Uterus (tissue), 4 donors: ENCODE measurements around the gene PPA2. TPM values are rescaled to one million over a fixed set of nuclear protein-coding genes. Genes with fewer than 3 reads are reported as not detected.

ENCODE experiments used
- DNase-seq, 2 donors: peaks; one replicate each; pipeline ENCODE4 v3.0.0-alpha.2; 2019 to 2020
- H3K27ac ChIP-seq, 2 donors: fragments of 200-600 bp; sonication (generic); 1 replicate in 1 of 2; 2 replicates in 1 of 2; pipeline ENCODE4 v1.5.1; 2016 to 2018
- H3K27me3 ChIP-seq, 2 donors: fragments of 200-600 bp; sonication (generic); one replicate each; pipeline ENCODE4 v1.5.1; 2018 to 2019; ENCODE audit warnings: control low read depth in 1 of 2
- H3K36me3 ChIP-seq, 2 donors: fragments of 200-600 bp; sonication (generic); one replicate each; pipeline ENCODE4 v1.5.1; 2019; ENCODE audit warnings: control low read depth in 1 of 2
- H3K4me1 ChIP-seq, 2 donors: fragments of 200-600 bp; sonication (generic); one replicate each; pipeline ENCODE4 v1.5.1; 2018 to 2019; ENCODE audit warnings: control low read depth in 1 of 2
- H3K4me3 ChIP-seq, 2 donors: fragments of 200-600 bp; sonication (generic); 1 replicate in 1 of 2; 2 replicates in 1 of 2; pipeline ENCODE4 v1.5.1; 2018 to 2019; ENCODE audit warnings: mild to moderate bottlenecking in 1 of 2
- H3K9me3 ChIP-seq, 2 donors: fragments of 200-600 bp; sonication (generic); one replicate each; pipeline ENCODE4 v1.5.1; 2019; ENCODE audit warnings: control low read depth in 1 of 2
- CTCF ChIP-seq, 4 experiments: fragments of 200-600 bp in 2 of 4; fragments of 450-650 bp in 2 of 4; sonication (generic) in 2 of 4; IDR thresholded peaks; one replicate each; pipeline ENCODE4 v1.5.1; 2016 to 2019; ENCODE audit warnings: antibody characterized with exemption in 4 of 4, mild to moderate bottlenecking in 2 of 4, moderate library complexity in 1 of 4
- POLR2A ChIP-seq, 2 donors: fragments of 450-650 bp; IDR thresholded peaks; one replicate each; pipeline ENCODE4 v1.6.1; 2016; ENCODE audit warnings: antibody characterized with exemption in 2 of 2, mild to moderate bottlenecking in 1 of 2, moderate library complexity in 1 of 2
- intact Hi-C: fragments of 100-400 bp; cut with DNase I; formaldehyde crosslinking; loops from one replicate; pipeline ENCODE4 v1.15.1; 2023; ENCODE audit warnings: low total_unique reads
- total RNA-seq, 4 donors: library from RNA; depleted of rRNA in 3 of 4; stranded (reverse); fragments of >200 nt in 3 of 4; gene quantifications; one replicate each; pipeline versions ENCODE4 v1.1.0 to v1.2.4, GENCODE V29; 2014 to 2023
- donor health status: DM: yes; HTN: yes; CAD: no.

Gene PPA2
- total RNA-seq, 4 donors from 2014 or later = 94.4 to 964 (median 152) TPM

- Histone ChIP-seq H3K27me3 (no peaks in the 10 kb centered on the region), H3K4me3 (no peak overlapping the region), H3K27ac (no peak overlapping the region), H3K9me3 (no peaks in the 10 kb centered on the region), H3K36me3 (peaks cover 0 to 4% of the 10 kb centered on the region in 2 donors), H3K4me1 (no peaks in the 10 kb centered on the region)
- intact Hi-C loops = no loop called here
- TF ChIP-seq POLR2A (IDR thresholded peaks at IDR 0.05) (no peak), CTCF (IDR thresholded peaks at IDR 0.05) (no peak)
- no peak for DNase-seq
Measured at GRCh38 chr4:105434940-105435339, 38.9 kb downstream of the PPA2 start.

GRCh38 chr4:105433421-105433820 lies 40.4 kb downstream of the PPA2 start:
- TF ChIP-seq CTCF (IDR thresholded peaks at IDR 0.05) (no peak), POLR2A (IDR thresholded peaks at IDR 0.05) (no peak)
- Histone ChIP-seq H3K27me3 (no peaks in the 10 kb centered on the region), H3K4me3 (no peak overlapping the region), H3K9me3 (no peaks in the 10 kb centered on the region), H3K27ac (no peak overlapping the region), H3K4me1 (no peaks in the 10 kb centered on the region), H3K36me3 (no peaks in the 10 kb centered on the region)
- DNase-seq = no peak
- intact Hi-C loops = no loop called here

- intact Hi-C loops = no loop called here
- H3K9me3 ChIP-seq = no peaks in the 10 kb centered on the region
- H3K4me1 ChIP-seq = no peaks in the 10 kb centered on the region
- H3K36me3 ChIP-seq = no peaks in the 10 kb centered on the region
- no peak overlapping the region for H3K27ac ChIP-seq
- no peak for TF ChIP-seq POLR2A (IDR thresholded peaks at IDR 0.05)
- no peak for TF ChIP-seq CTCF (IDR thresholded peaks at IDR 0.05)
- H3K27me3 ChIP-seq = no peaks in the 10 kb centered on the region
- DNase-seq = no peak
- no peak overlapping the region for H3K4me3 ChIP-seq
Measured at GRCh38 chr4:105432438-105432837, 41.4 kb downstream of the PPA2 start.

- no peak for DNase-seq
- no peak overlapping the region for H3K27ac ChIP-seq
- H3K27me3 ChIP-seq = no peaks in the 10 kb centered on the region
- TF ChIP-seq POLR2A (IDR thresholded peaks at IDR 0.05) = no peak
- TF ChIP-seq CTCF (IDR thresholded peaks at IDR 0.05) = no peak
- H3K9me3 ChIP-seq = no peaks in the 10 kb centered on the region
- no peak overlapping the region for H3K4me3 ChIP-seq
- H3K36me3 ChIP-seq = no peaks in the 10 kb centered on the region
- H3K4me1 ChIP-seq = no peaks in the 10 kb centered on the region
- intact Hi-C loops = no loop called here
Measured at GRCh38 chr4:105430811-105431210, 43.1 kb downstream of the PPA2 start.

GRCh38 chr4:105426187-105426897 lies 47.5 kb downstream of the PPA2 start:
- DNase-seq = no peak
- H3K27me3 ChIP-seq = no peaks in the 10 kb centered on the region
- H3K4me3 ChIP-seq = no peak overlapping the region
- H3K27ac ChIP-seq = no peak overlapping the region
- no peaks in the 10 kb centered on the region for H3K36me3 ChIP-seq
- intact Hi-C loops = no loop called here
- H3K9me3 ChIP-seq = no peaks in the 10 kb centered on the region
- TF ChIP-seq POLR2A (IDR thresholded peaks at IDR 0.05) = no peak
- TF ChIP-seq CTCF (IDR thresholded peaks at IDR 0.05) = no peak
- H3K4me1 ChIP-seq = no peaks in the 10 kb centered on the region
